GM11168 (cell line): ENCODE measurements around the gene MAP3K19.

Experiments
- in situ Hi-C: fragments of 300-500 bp; cut with MboI; formaldehyde crosslinking; loops from one replicate; pipeline ENCODE4 v1.12.0; 2022; ENCODE audit warnings: low sequenced_read_pairs; ENCODE audit not compliant: unreplicated experiment

MAP3K19 gene

GRCh38 chr2:134936691-134937090, 110.6 kb downstream of the MAP3K19 start:
- in situ Hi-C loops = no loop called here

- in situ Hi-C loops = no loop called here
Observed at GRCh38 chr2:134934641-134935040, 112.6 kb downstream of the MAP3K19 start.

GRCh38 chr2:134934150-134934549, 113.1 kb downstream of the MAP3K19 start:
- in situ Hi-C loops = no loop called here

- in situ Hi-C loops = no loop called here
Observed at GRCh38 chr2:134933732-134934131, 113.5 kb downstream of the MAP3K19 start.

- in situ Hi-C loops = no loop called here
Observed at GRCh38 chr2:134932864-134933526, 114.3 kb downstream of the MAP3K19 start.

- in situ Hi-C loops = no loop called here
Observed at GRCh38 chr2:134927195-134927594, 120.1 kb downstream of the MAP3K19 start.

GRCh38 chr2:134926231-134926931, 120.9 kb downstream of the MAP3K19 start:
- in situ Hi-C loops = no loop called here

- in situ Hi-C loops = no loop called here
Observed at GRCh38 chr2:134924912-134925311, 122.3 kb downstream of the MAP3K19 start.

GRCh38 chr2:134919341-134920210, 127.7 kb downstream of the MAP3K19 start:
- in situ Hi-C loops = no loop called here

GRCh38 chr2:134918526-134919340, 128.5 kb downstream of the MAP3K19 start, which contains the start of gene CCNT2:
Gene CCNT2 (plus strand): TSS chr2:134918822. CDS start chr2:134918855, 33 bp downstream.
- in situ Hi-C loops = no loop called here

- in situ Hi-C loops = no loop called here
Observed at GRCh38 chr2:134917888-134918525, 129.2 kb downstream of the MAP3K19 start.

GRCh38 chr2:134917360-134917865, 129.8 kb downstream of the MAP3K19 start:
- in situ Hi-C loops = no loop called here
